ENCODE data around the gene CRMP1.
A peak's percentile ranks its signal among the peaks of the same experiment; 100 is the strongest.
"Not testable (repeated sequence)": the region's sequence is repeated elsewhere in the genome, so short reads cannot be mapped to it uniquely, and the experiment has no call there.

Gene CRMP1

GRCh38 chr4:5836943-5837342 lies 55.9 kb downstream of the CRMP1 start:
- DNase-seq (ENCODE audit: low read depth, low spot score), result no peak

DNA sequence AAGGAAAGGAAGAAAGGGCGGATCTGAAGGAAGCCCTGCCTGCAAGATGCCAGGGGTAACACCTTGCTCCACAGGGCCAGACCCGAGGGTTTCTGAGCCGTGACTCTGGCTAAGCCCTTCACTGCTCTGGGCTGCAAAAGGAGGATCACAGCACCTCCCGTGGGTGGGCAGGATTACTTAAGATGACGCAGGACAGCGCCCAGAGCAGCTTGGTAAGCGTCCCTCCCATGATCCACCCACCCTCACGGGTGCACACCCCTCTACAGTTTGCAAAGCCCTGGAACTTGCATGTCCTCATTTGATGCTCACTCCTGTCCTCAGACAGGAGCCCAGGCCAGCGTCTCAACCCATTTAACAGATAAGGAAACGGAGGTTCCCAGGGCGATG lies 64.9 kb downstream of the CRMP1 start:
- DNase-seq (ENCODE audit: low read depth, low spot score), result no peak
- H3K4me3 ChIP-seq (ENCODE audit: low read length), result no peak overlapping the region

More at GRCh38 chr4:5836943-5837342, 55.9 kb downstream of the CRMP1 start:
- H3K4me3 ChIP-seq (ENCODE audit: low read length), result no peak overlapping the region

DNA sequence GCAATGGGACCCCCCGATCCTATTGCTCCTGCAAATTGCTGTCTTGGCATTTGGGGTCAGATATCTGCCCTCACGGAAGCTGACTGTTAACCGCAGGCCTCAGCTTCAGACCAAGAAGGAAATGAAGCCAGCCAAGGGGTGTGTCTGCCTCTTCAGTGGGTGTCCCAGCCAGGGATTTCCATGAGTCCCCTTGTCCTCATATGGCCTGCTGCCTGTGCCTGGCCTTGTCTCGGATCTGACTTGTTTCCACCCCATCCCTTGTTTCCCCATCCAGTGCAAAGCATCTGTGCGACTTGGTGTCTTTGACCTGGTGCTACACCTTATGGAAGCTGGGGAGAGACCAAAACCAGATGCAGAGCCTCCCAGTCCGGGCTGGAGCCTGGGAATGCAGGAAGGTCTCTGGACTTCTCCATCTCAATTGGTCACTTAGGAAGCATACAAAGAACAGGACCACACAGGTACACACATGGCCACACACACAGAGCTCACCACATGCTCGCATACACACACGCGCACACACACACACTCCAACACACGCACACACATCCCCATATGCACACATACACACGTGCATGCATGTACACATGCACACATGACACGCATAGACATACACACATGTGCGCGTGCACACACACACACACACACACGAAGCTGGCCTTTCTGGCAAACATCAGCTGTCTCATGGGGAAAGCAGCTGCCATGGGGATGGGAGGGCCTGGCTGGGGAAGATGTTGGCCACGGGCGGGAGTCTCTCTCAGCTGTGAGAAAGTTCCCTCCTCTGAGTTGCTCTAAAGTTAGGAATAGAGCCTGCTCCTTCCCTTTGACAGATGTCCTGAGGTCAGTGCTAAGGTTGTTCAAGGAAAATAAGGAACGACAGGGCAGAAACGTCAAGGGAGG lies 65.5 kb downstream of the CRMP1 start:
- DNase-seq (ENCODE audit: low read depth, low spot score), result no peak
- H3K4me3 ChIP-seq (ENCODE audit: low read length), result no peak overlapping the region

DNA sequence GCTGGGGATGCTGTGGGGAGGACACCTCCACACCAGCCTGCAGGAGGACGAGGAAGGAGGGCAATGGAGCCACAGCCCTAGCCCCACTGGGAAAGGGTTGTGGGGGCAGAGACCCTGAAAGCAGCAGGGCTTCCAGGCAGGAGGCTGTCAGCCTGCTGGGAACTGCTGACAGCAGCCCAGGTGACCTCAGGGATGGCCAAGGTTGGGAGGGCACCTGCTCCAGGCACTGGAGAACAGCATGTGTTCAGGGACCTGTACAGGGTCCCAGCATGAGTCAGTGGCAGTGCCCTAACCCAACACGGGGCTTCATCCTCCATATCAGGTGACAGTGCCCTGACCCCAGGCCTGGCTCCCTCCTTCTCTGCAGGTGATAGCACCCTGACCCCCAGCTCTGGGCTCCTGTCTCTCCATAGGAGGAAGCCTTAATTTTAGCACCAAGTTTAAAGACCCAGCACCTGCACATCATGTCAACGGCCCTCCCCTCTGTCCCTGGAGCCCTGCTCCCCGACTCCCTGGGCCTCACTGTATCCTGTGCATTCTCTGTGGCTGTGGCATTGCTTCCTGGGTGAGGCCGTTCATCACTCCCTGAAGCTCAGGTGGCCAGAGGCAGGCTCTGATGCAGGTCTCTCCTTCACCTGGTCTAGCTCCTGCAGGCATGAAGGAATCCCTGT lies 66.3 kb downstream of the CRMP1 start:
- DNase-seq (ENCODE audit: low read depth, low spot score), result no peak

GRCh38 chr4:5825321-5826041 lies 67.4 kb downstream of the CRMP1 start:
- no peak for DNase-seq (ENCODE audit: low read depth, low spot score)
- no peak overlapping the region for H3K4me3 ChIP-seq (ENCODE audit: low read length)

More for the DNA sequence above, 66.3 kb downstream of the CRMP1 start:
- H3K4me3 ChIP-seq (ENCODE audit: low read length), result no peak overlapping the region

GRCh38 chr4:5824635-5825034 lies 68.3 kb downstream of the CRMP1 start:
- H3K4me3 ChIP-seq (ENCODE audit: low read length), result no peak overlapping the region
- DNase-seq (ENCODE audit: low read depth, low spot score), result peak; percentile 28

DNA sequence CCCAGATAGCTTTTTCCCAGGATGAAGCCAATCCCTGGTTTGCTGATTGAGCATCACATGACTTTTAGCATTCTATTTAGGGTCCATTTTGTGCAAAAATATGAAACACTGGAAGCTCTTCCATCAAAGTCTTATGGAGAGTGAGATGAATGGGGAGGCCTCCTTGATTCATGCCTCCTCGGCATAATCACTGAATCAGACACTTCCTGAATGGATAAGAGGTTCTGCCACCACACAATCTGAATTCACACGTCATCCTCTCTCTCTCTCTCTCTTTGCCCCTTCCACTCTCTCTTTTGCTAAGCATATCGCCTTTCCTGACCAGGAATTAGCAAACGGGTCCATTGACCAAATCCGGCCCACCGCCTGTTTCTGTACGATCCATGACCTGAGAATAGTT lies 68.7 kb downstream of the CRMP1 start:
- DNase-seq (ENCODE audit: low read depth, low spot score), result no peak
- H3K4me3 ChIP-seq (ENCODE audit: low read length), result no peak overlapping the region

GRCh38 chr4:5823542-5824211 lies 69.2 kb downstream of the CRMP1 start:
- DNase-seq (ENCODE audit: low read depth, low spot score), result no peak

GRCh38 chr4:5822619-5823018 lies 70.3 kb downstream of the CRMP1 start:
- no peak overlapping the region for H3K4me3 ChIP-seq (ENCODE audit: low read length)
- DNase-seq (ENCODE audit: low read depth, low spot score), result no peak

More at GRCh38 chr4:5823542-5824211, 69.2 kb downstream of the CRMP1 start:
- H3K4me3 ChIP-seq (ENCODE audit: low read length), result no peak overlapping the region

DNA sequence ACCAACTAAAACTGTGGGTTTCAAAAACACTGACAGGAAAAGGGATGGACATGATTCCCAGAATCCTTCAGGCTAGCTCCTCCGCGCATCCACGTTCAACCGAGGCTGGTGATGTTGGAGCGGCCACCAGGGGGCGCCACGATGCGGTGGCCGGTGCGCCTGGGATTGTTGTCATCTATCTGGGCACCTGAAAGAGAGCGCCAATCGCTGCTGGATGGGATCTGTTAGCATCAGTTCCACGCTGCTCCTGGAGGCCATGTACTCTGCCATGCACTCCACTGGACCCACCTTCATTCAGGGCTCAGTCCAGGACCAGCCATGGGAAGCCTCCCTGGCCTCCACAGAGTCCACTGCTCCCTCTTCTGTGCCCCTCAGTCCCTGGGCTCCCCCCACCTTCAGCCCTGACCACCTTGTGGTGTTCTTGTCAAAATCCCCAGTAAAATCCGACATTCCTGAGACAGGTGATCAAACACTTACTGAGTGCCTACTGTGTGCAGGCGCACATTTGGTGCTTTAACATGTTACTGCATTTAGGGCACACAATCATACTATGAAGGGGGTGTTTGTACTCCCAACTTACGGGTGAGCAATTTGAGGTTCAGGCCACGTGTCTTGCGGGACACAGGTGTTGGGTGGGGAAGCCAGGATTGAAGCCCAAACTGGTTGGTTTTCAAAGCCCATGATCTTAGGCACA lies 71.1 kb downstream of the CRMP1 start:
- no peak overlapping the region for H3K4me3 ChIP-seq (ENCODE audit: low read length)
- DNase-seq (ENCODE audit: low read depth, low spot score), result no peak

DNA sequence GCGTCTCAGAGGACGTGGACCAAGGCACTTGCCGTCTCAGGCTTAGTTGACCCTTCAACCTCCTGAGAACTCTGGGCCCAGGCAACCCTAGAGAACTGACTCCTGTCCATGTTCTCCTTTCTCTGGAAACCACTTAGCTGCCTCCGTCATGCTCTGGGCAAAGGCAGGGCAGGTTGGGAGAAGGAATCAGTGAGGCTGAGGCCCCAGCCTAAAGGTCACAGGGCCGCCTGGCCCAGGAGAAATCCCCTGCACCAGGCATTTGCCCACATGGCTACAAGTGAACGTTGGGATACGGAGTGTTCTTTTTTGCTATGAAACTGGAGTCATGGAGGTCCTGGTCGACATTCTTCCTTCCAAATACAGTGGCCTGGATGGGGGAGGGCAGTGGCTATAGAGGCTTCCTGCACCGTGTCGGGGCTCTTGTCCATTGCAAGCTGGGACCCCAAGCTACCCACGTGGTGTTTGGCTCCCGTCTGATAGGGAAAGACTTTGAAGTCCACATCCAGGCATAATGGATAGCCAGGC lies 76.0 kb downstream of the CRMP1 start:
- DNase-seq (ENCODE audit: low read depth, low spot score), result no peak

DNA sequence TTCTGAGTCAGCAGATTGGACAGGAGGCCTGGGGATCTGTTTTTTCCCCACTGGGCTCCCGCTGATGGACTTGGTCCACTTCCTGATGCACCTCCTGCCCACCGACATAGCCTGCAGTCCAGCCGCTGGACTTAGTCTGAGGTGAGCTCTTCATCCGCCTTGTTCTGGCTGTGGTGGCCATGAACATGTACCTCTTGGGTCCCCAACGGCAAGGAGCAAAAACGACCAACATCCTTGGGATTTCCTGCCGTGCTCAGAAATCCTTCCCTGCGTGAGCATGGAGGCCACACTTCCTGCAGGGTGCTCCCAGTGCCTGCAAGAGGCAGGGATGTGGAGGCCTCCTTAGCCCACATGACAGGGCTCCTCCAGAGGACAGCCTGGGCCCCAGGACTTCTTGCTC lies 76.8 kb downstream of the CRMP1 start:
- DNase-seq (ENCODE audit: low read depth, low spot score), result no peak
- H3K4me3 ChIP-seq (ENCODE audit: low read length), result no peak overlapping the region

More for the DNA sequence above, 76.0 kb downstream of the CRMP1 start:
- no peak overlapping the region for H3K4me3 ChIP-seq (ENCODE audit: low read length)

DNA sequence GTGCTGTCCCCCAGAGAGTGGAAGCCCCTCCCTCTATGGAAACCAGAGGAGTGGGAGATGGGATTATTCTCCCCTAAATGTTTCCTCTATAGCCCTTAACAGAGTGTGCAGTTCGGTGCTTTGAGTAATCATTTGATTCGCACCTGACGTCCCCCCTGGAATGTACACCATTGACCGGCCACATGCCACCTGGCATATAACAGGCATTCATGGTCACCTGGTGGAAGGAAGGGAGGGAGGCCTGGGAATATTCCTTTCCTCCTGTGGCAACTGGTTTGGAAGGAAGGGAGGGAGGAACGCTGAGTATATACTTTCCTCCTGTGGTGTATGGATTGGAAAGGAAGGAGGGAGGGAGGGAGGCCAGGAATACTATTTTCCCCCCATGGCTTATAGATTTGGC lies 77.2 kb downstream of the CRMP1 start:
- H3K4me3 ChIP-seq (ENCODE audit: low read length), result no peak overlapping the region
- no peak for DNase-seq (ENCODE audit: low read depth, low spot score)

DNA sequence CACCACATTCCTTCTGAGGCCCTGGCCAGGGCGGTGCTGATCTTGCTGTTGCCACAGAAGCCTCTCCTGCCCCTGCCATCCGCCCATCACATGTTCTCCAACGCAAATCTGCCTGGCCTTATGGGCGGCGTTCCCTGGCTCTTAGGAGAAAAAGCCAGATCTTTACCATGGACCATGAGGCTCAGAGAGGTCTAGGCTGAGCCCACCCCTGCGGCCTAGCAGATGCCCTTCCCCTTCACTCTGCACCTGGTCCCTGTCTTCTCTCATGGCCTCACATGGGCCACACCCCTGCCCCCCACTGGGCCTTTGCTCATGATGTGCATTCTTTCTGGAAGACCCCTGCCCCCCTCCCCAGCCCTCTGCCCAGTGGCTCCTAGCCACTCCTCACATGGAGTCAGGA lies 78.5 kb downstream of the CRMP1 start:
- no peak overlapping the region for H3K4me3 ChIP-seq (ENCODE audit: low read length)
- no peak for DNase-seq (ENCODE audit: low read depth, low spot score)

GRCh38 chr4:5813882-5814255 lies 79.0 kb downstream of the CRMP1 start:
- H3K4me3 ChIP-seq (ENCODE audit: low read length), result no peak overlapping the region
- no peak for DNase-seq (ENCODE audit: low read depth, low spot score)

DNA sequence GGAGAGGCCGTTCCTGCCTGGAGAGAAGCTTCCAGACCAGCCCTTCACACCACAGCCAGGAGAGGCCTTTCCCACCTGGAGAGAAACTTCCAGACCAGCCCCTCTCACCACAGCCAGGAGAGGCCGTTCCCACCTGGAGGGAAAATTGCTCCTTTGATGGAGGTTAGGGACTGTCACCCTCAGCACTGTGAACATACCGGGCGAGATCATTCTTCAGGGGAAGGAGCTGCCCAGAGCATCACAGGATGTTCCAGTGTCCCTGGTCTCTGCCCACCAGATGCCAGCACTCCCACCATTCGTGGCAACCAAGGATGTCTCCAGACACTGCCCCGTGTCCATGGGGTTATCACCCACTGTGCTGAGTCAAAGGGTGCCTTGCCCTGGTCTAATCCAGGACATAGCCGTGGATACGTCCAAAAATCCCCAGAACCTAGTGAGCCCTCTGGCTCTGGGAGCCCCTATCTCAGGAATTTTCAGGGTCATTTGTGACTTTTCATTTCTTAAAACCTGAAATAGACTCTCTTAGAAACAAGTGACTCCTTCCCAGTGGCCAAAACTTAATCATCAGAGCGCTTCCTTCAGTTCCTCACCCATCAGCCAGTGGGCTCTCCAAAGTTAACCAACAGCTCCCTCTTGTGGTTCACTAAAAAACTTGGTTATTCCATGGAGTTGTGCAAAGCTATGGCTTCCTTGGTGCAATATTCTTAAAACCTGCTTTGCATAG lies 80.2 kb downstream of the CRMP1 start:
- peak; percentile 69 for DNase-seq (ENCODE audit: low read depth, low spot score)
- H3K4me3 ChIP-seq (ENCODE audit: low read length), result no peak overlapping the region

GRCh38 chr4:5812057-5812456 lies 80.8 kb downstream of the CRMP1 start:
- H3K4me3 ChIP-seq (ENCODE audit: low read length); DNase-seq (ENCODE audit: low read depth, low spot score): not testable (repeated sequence)
